HepG2 (cell line): ENCODE data around the gene SNRNP200. TPM values are rescaled to one million over a fixed set of nuclear protein-coding genes. Genes with fewer than 3 reads are reported as not detected.

Experiments
- ARHGAP35 ChIP-seq: sonication (generic); formaldehyde crosslinking; IDR thresholded peaks from 2 replicates; pipeline ENCODE4 v1.9.0; 2022; ENCODE audit warnings: mild to moderate bottlenecking, inconsistent platforms, moderate library complexity, missing genetic modification reagents, borderline replicate concordance
- BCL6 ChIP-seq: IDR thresholded peaks from 2 replicates; pipeline ENCODE4 v1.6.1; 2016; ENCODE audit warnings: missing genetic modification reagents, missing compliant biosample characterization
- GATAD2A ChIP-seq: IDR thresholded peaks from 2 replicates; pipeline ENCODE4 v1.6.1; 2016
- HCFC1 ChIP-seq: fragments of 150-350 bp; IDR thresholded peaks from 2 replicates; pipeline ENCODE4 v1.6.1; 2014; ENCODE audit warnings: low read depth, low read length
- IRF2 ChIP-seq: IDR thresholded peaks from 2 replicates; pipeline ENCODE4 v1.6.1; 2018; ENCODE audit warnings: missing genetic modification reagents, missing compliant biosample characterization
- POGZ ChIP-seq: sonication (generic); formaldehyde crosslinking; IDR thresholded peaks from 2 replicates; pipeline ENCODE4 v1.4.0; 2020; ENCODE audit warnings: mild to moderate bottlenecking, missing genetic modification reagents
- PTBP1 ChIP-seq: fragments of 200-400 bp; formaldehyde crosslinking; IDR thresholded peaks from 2 replicates; pipeline ENCODE4 v1.6.1; 2018; ENCODE audit warnings: low read length, low read depth; ENCODE audit not compliant: poor library complexity, severe bottlenecking
- RFX1 ChIP-seq: fragments of 450-650 bp; IDR thresholded peaks from 2 replicates; pipeline ENCODE4 v1.6.1; 2017
- RFX3 ChIP-seq: IDR thresholded peaks from 2 replicates; pipeline ENCODE4 v1.6.1; 2016; ENCODE audit warnings: missing biosample characterization, missing genetic modification reagents
- RFX5 ChIP-seq: IDR thresholded peaks from 2 replicates; pipeline ENCODE4 v1.6.1; 2011; ENCODE audit warnings: low read depth, low read length, improper control_type of control experiment
- TAF15 ChIP-seq: fragments of 200-400 bp; formaldehyde crosslinking; IDR thresholded peaks from one replicate; pipeline ENCODE4 v1.6.1; 2018; ENCODE audit warnings: mild to moderate bottlenecking, low read depth, low read length; ENCODE audit not compliant: poor library complexity, severe bottlenecking
- TBX3 ChIP-seq: fragments of 450-650 bp; IDR thresholded peaks from 2 replicates; pipeline ENCODE4 v1.6.1; 2017; ENCODE audit warnings: antibody characterized with exemption, mild to moderate bottlenecking, inconsistent platforms, borderline replicate concordance
- ZFP62 ChIP-seq: sonication (generic); formaldehyde crosslinking; IDR thresholded peaks from 2 replicates; pipeline ENCODE4 v1.4.0; 2020; ENCODE audit warnings: missing genetic modification reagents
- ZNF101 ChIP-seq: sonication (generic); formaldehyde crosslinking; IDR thresholded peaks from 2 replicates; pipeline ENCODE4 v1.4.0; 2020; ENCODE audit warnings: mild to moderate bottlenecking, low read depth, missing genetic modification reagents, borderline replicate concordance
- ZNF3 ChIP-seq: IDR thresholded peaks from 2 replicates; pipeline ENCODE4 v1.7.0; 2017; ENCODE audit warnings: inconsistent platforms
- ZNF567 ChIP-seq: sonication (generic); formaldehyde crosslinking; IDR thresholded peaks from 2 replicates; pipeline ENCODE4 v1.8.1; 2023; ENCODE audit warnings: mild to moderate bottlenecking, missing genetic modification reagents, borderline replicate concordance
- ZNF629 ChIP-seq: sonication (generic); formaldehyde crosslinking; conservative IDR thresholded peaks from 2 replicates; pipeline ENCODE4 v1.5.0; 2020; ENCODE audit warnings: missing genetic modification reagents
- polyA plus RNA-seq, 8 experiments: library from polyadenylated mRNA; depleted of rRNA in 3 of 8; stranded (reverse) in 7 of 8; unstranded in 1 of 8; fragments of >200 nt; fragmentation: Illumina TruSeq in 4 of 8; extraction: Trizol in 4 of 8; gene quantifications; 2 replicates each; pipeline versions ENCODE4 v1.2.1 to v1.2.3, GENCODE V29; 2011 to 2016; ENCODE audit warnings: low read depth in 4 of 8, missing spikeins in 1 of 8, mixed read lengths in 1 of 8; ENCODE audit not compliant: insufficient read depth in 1 of 8
- total RNA-seq, 5 experiments: library from RNA; depleted of rRNA; stranded (reverse); fragments of >200 nt; fragmentation: Illumina TruSeq; extraction: Trizol; gene quantifications; 2 replicates each; pipeline ENCODE4 v1.2.3, GENCODE V29; 2016; ENCODE audit warnings: low read depth in 1 of 5
- TF ChIP-seq, protein P1 (sequence below): sonication (generic); formaldehyde crosslinking; IDR thresholded peaks from 2 replicates; pipeline ENCODE4 v1.4.0; 2020; ENCODE audit warnings: missing genetic modification reagents
- TF ChIP-seq, protein P2 (sequence below): sonication (generic); formaldehyde crosslinking; IDR thresholded peaks from 2 replicates; pipeline ENCODE4 v1.5.1; 2020; ENCODE audit warnings: missing genetic modification reagents, mild to moderate bottlenecking, borderline replicate concordance
- TF ChIP-seq, protein P3 (sequence below): sonication (generic); formaldehyde crosslinking; IDR thresholded peaks from 2 replicates; pipeline ENCODE4 v1.9.0; 2022; ENCODE audit warnings: low read depth, missing genetic modification reagents
- TF ChIP-seq, protein P4 (sequence below): IDR thresholded peaks from 2 replicates; pipeline ENCODE4 v1.6.1; 2012; ENCODE audit warnings: inconsistent platforms
- TF ChIP-seq, protein P5 (sequence below): sonication (generic); formaldehyde crosslinking; IDR thresholded peaks from 2 replicates; pipeline ENCODE4 v1.5.0; 2020; ENCODE audit warnings: mild to moderate bottlenecking, missing genetic modification reagents
- TF ChIP-seq, protein P6 (sequence below): IDR thresholded peaks from 2 replicates; pipeline ENCODE4 v1.6.1; 2016

SNRNP200 gene
- total and polyA plus RNA-seq, 2 of the 13 experiments (the other 11 are each of a cell fraction or from before 2014, with no cell fraction given), result 99.0 to 232 TPM

DNA sequence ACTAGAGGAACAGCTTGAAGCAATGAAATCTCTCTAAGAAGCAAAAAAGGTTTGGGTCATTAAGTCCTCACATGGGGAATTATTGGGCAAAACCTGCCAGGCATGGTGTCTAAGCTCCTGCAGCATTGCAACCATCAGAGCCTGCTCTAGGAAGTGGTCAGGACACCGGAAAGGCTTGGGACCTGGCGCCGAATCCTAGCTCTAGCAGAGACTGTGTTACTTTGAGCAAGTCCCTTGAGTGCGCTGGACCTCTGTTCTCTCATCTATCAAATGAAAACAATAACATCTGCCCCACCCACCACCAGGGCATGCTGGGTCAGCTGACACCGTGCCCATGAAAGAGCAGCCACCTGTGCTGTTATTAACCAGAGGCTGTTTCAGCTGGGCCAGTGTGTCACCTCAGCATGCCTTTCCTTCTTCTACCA lies 45.8 kb downstream of the SNRNP200 start (continued):
- TF ChIP-seq, protein P1, sequence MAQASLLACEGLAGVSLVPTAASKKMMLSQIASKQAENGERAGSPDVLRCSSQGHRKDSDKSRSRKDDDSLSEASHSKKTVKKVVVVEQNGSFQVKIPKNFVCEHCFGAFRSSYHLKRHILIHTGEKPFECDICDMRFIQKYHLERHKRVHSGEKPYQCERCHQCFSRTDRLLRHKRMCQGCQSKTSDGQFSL (CRISPR knock-in tag), result no peak
- TF ChIP-seq POGZ (CRISPR knock-in tag) (no peak), ZNF567 (CRISPR knock-in tag) (peak; percentile 29; the same call in 1 of the 2 replicates), RFX3 (CRISPR knock-in tag) (no peak), PTBP1 (no peak), BCL6 (0 out of 2 replicates have a peak, but pooled peaks have one; percentile 6), RFX1 (no peak), TAF15 (no peak), ZFP62 (CRISPR knock-in tag) (no peak), TBX3 (no peak), ZNF629 (CRISPR knock-in tag) (no peak), ARHGAP35 (CRISPR knock-in tag) (0 out of 2 replicates have a peak, but pooled peaks have one; percentile 12), GATAD2A (peak; percentile 12; the same call in 1 of the 2 replicates), ZNF3 (CRISPR knock-in tag) (no peak), RFX5 (no peak), ZNF101 (CRISPR knock-in tag) (no peak), IRF2 (CRISPR knock-in tag) (no peak), HCFC1 (no peak)
- TF ChIP-seq, protein P2, sequence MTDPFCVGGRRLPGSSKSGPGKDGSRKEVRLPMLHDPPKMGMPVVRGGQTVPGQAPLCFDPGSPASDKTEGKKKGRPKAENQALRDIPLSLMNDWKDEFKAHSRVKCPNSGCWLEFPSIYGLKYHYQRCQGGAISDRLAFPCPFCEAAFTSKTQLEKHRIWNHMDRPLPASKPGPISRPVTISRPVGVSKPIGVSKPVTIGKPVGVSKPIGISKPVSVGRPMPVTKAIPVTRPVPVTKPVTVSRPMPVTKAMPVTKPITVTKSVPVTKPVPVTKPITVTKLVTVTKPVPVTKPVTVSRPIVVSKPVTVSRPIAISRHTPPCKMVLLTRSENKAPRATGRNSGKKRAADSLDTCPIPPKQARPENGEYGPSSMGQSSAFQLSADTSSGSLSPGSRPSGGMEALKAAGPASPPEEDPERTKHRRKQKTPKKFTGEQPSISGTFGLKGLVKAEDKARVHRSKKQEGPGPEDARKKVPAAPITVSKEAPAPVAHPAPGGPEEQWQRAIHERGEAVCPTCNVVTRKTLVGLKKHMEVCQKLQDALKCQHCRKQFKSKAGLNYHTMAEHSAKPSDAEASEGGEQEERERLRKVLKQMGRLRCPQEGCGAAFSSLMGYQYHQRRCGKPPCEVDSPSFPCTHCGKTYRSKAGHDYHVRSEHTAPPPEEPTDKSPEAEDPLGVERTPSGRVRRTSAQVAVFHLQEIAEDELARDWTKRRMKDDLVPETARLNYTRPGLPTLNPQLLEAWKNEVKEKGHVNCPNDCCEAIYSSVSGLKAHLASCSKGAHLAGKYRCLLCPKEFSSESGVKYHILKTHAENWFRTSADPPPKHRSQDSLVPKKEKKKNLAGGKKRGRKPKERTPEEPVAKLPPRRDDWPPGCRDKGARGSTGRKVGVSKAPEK (CRISPR knock-in tag), result no peak
- TF ChIP-seq, protein P3, sequence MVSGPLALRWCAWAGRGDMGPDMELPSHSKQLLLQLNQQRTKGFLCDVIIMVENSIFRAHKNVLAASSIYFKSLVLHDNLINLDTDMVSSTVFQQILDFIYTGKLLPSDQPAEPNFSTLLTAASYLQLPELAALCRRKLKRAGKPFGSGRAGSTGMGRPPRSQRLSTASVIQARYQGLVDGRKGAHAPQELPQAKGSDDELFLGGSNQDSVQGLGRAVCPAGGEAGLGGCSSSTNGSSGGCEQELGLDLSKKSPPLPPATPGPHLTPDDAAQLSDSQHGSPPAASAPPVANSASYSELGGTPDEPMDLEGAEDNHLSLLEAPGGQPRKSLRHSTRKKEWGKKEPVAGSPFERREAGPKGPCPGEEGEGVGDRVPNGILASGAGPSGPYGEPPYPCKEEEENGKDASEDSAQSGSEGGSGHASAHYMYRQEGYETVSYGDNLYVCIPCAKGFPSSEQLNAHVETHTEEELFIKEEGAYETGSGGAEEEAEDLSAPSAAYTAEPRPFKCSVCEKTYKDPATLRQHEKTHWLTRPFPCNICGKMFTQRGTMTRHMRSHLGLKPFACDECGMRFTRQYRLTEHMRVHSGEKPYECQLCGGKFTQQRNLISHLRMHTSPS (CRISPR knock-in tag), result no peak; the same call in 1 of the 2 replicates
- TF ChIP-seq, protein P4, sequence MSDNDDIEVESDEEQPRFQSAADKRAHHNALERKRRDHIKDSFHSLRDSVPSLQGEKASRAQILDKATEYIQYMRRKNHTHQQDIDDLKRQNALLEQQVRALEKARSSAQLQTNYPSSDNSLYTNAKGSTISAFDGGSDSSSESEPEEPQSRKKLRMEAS, result peak; percentile 25; the same call in 1 of the 2 replicates
- TF ChIP-seq, protein P5, sequence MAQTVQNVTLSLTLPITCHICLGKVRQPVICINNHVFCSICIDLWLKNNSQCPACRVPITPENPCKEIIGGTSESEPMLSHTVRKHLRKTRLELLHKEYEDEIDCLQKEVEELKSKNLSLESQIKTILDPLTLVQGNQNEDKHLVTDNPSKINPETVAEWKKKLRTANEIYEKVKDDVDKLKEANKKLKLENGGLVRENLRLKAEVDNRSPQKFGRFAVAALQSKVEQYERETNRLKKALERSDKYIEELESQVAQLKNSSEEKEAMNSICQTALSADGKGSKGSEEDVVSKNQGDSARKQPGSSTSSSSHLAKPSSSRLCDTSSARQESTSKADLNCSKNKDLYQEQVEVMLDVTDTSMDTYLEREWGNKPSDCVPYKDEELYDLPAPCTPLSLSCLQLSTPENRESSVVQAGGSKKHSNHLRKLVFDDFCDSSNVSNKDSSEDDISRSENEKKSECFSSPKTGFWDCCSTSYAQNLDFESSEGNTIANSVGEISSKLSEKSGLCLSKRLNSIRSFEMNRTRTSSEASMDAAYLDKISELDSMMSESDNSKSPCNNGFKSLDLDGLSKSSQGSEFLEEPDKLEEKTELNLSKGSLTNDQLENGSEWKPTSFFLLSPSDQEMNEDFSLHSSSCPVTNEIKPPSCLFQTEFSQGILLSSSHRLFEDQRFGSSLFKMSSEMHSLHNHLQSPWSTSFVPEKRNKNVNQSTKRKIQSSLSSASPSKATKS (CRISPR knock-in tag), result 0 out of 2 replicates have a peak, but pooled peaks have one; percentile 28
- TF ChIP-seq, protein P6, sequence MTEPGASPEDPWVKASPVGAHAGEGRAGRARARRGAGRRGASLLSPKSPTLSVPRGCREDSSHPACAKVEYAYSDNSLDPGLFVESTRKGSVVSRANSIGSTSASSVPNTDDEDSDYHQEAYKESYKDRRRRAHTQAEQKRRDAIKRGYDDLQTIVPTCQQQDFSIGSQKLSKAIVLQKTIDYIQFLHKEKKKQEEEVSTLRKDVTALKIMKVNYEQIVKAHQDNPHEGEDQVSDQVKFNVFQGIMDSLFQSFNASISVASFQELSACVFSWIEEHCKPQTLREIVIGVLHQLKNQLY, result no peak
